ENCODE data around the gene ECI1. TPM values are rescaled to one million over a fixed set of nuclear protein-coding genes. Genes with fewer than 3 reads are reported as not detected.

The ECI1 gene
- total RNA-seq, 1 experiment from 2014 or later, result 140 TPM

- Histone ChIP-seq H3K27ac (ENCODE audit: low read depth, low read length) (no peak overlapping the region), H3K4me3 (replicated peaks in 1 of 2; ENCODE audit: low read depth in 1 of 2, low read length in 2 of 2) (no peak overlapping the region), H3K9me3 (ENCODE audit: control insufficient read depth in 1 of 2, insufficient read depth in 1 of 2, low read depth in 1 of 2, low read length in 2 of 2) (no peaks in the 10 kb centered on the region), H3K4me1 (ENCODE audit: control insufficient read depth in 1 of 2, insufficient read depth in 2 of 2, low read length in 2 of 2) (no peaks in the 10 kb centered on the region), H4K20me1 (ENCODE audit: insufficient read depth) (no peaks in the 10 kb centered on the region), H3K9me2 (ENCODE audit: insufficient read depth) (no peaks in the 10 kb centered on the region), H3K36me3 (ENCODE audit: control insufficient read depth in 1 of 2, insufficient read depth in 2 of 2, low read length in 2 of 2) (no peaks in the 10 kb centered on the region), H3K79me2 (ENCODE audit: insufficient read depth, low read length) (no peaks in the 10 kb centered on the region), H3K27me3 (ENCODE audit: insufficient read depth, low read length) (no peaks in the 10 kb centered on the region), H2AFZ (ENCODE audit: low read depth, low read length, poor library complexity, severe bottlenecking) (no peak overlapping the region), H3K4me2 (ENCODE audit: low read length) (no peak overlapping the region), H3K9ac (ENCODE audit: low read length) (no peak overlapping the region)
- ATAC-seq (no peak), DNase-seq (ENCODE audit: low read depth, low spot score) (no peak)
- ChIA-PET POLR2A (no interaction called here), CTCF (no interaction called here), RAD21 (ENCODE audit: low non-redundant PET in 1 of 2, low total read pairs in 2 of 2, uncharacterized antibody in 2 of 2, unreplicated experiment in 2 of 2) (no interaction called here)
- no TSS peak for BruUV-seq (replicated peaks)
- no peak for TF ChIP-seq SIN3A (IDR thresholded peaks at IDR 0.05; ENCODE audit: low read depth)
- no peak for TF ChIP-seq ZBTB33 (IDR thresholded peaks at IDR 0.05; ENCODE audit: extremely low read depth, insufficient replicate concordance, low read length)
- TF ChIP-seq SRF (IDR thresholded peaks at IDR 0.05; ENCODE audit: low read depth), result no peak
- no peak for TF ChIP-seq MAX (IDR thresholded peaks at IDR 0.05)
- TF ChIP-seq CTCF (IDR thresholded peaks at IDR 0.05 in 2 of 3, conservative IDR thresholded peaks at IDR 0.05 in 1 of 3; ENCODE audit: borderline replicate concordance in 1 of 3, insufficient read depth in 1 of 3, low read depth in 2 of 3, low read length in 2 of 3), result no peak
- TF ChIP-seq CEBPB (IDR thresholded peaks at IDR 0.05; ENCODE audit: low read depth), result no peak
- TF ChIP-seq ELF1 (IDR thresholded peaks at IDR 0.05; ENCODE audit: borderline replicate concordance, low read depth), result no peak
- no peak for TF ChIP-seq EZH2 (IDR thresholded peaks at IDR 0.05)
- no peak for TF ChIP-seq REST (IDR thresholded peaks at IDR 0.05; ENCODE audit: low read depth)
- TF ChIP-seq POLR2AphosphoS5 (IDR thresholded peaks at IDR 0.05; ENCODE audit: low read depth, low read length), result no peak
- TF ChIP-seq EGR1 (IDR thresholded peaks at IDR 0.05; ENCODE audit: low read depth), result no peak
- TF ChIP-seq JUND (IDR thresholded peaks at IDR 0.05), result no peak
- no peak for TF ChIP-seq CBX3 (IDR thresholded peaks at IDR 0.05; ENCODE audit: low read depth)
- TF ChIP-seq ZFX (IDR thresholded peaks at IDR 0.05), result no peak
- TF ChIP-seq EZH2phosphoT487 (IDR thresholded peaks at IDR 0.05; ENCODE audit: borderline replicate concordance), result no peak
- no peak for TF ChIP-seq YY1 (IDR thresholded peaks at IDR 0.05; ENCODE audit: extremely low read depth, insufficient replicate concordance, low read depth, low read length)
- TF ChIP-seq FOSL1 (IDR thresholded peaks at IDR 0.05; ENCODE audit: low read depth), result no peak
- intact Hi-C loops (cut with micrococcal nuclease), result no loop called here
Measured at GRCh38 chr16:2280981-2281542, 29.7 kb upstream of the ECI1 start.

Data from HCT116 (cell line).